Measurements from ENCODE around the gene KIAA0513.

KIAA0513 gene

GRCh38 chr16:85066346-85066885, 38.8 kb downstream of the KIAA0513 start:
- no peaks in the 10 kb centered on the region for H3K4me1 ChIP-seq (ENCODE audit: insufficient read depth, low read length)
- H3K36me3 ChIP-seq (ENCODE audit: insufficient read depth, low read length), result peaks cover 24% of the 10 kb centered on the region
- H3K4me3 ChIP-seq (ENCODE audit: low read depth in 1 of 2, low read length in 2 of 2), result no peak overlapping the region

GRCh38 chr16:85067024-85067423, 39.4 kb downstream of the KIAA0513 start:
- Histone ChIP-seq H3K9me3 (ENCODE audit: low read length) (no peaks in the 10 kb centered on the region), H3K4me3 (ENCODE audit: low read depth in 1 of 2, low read length in 2 of 2) (no peak overlapping the region), H3K9ac (ENCODE audit: low read length) (no peak overlapping the region), H3K36me3 (ENCODE audit: insufficient read depth, low read length) (peaks cover 24% of the 10 kb centered on the region), H3K27ac (ENCODE audit: low read depth, low read length) (no peak overlapping the region), H3K4me1 (ENCODE audit: insufficient read depth, low read length) (no peaks in the 10 kb centered on the region), H3K27me3 (ENCODE audit: control insufficient read depth in 1 of 2, insufficient read depth in 2 of 2, low read length in 2 of 2) (no peaks in the 10 kb centered on the region)

More at GRCh38 chr16:85066346-85066885, 38.8 kb downstream of the KIAA0513 start:
- H3K27me3 ChIP-seq (ENCODE audit: control insufficient read depth in 1 of 2, insufficient read depth in 2 of 2, low read length in 2 of 2), result no peaks in the 10 kb centered on the region
- no peaks in the 10 kb centered on the region for H3K9me3 ChIP-seq (ENCODE audit: low read length)
- H3K27ac ChIP-seq (ENCODE audit: low read depth, low read length), result no peak overlapping the region
- no peak overlapping the region for H3K9ac ChIP-seq (ENCODE audit: low read length)

GRCh38 chr16:85067426-85067825, 39.8 kb downstream of the KIAA0513 start:
- Histone ChIP-seq H3K27ac (ENCODE audit: low read depth, low read length) (no peak overlapping the region), H3K4me1 (ENCODE audit: insufficient read depth, low read length) (no peaks in the 10 kb centered on the region), H3K27me3 (ENCODE audit: control insufficient read depth in 1 of 2, insufficient read depth in 2 of 2, low read length in 2 of 2) (no peaks in the 10 kb centered on the region), H3K36me3 (ENCODE audit: insufficient read depth, low read length) (peaks cover 26% of the 10 kb centered on the region), H3K9me3 (ENCODE audit: low read length) (no peaks in the 10 kb centered on the region), H3K4me3 (ENCODE audit: low read depth in 1 of 2, low read length in 2 of 2) (no peak overlapping the region), H3K9ac (ENCODE audit: low read length) (no peak overlapping the region)

- H3K27me3 ChIP-seq (ENCODE audit: control insufficient read depth in 1 of 2, insufficient read depth in 2 of 2, low read length in 2 of 2), result no peaks in the 10 kb centered on the region
- no peak overlapping the region for H3K27ac ChIP-seq (ENCODE audit: low read depth, low read length)
- no peaks in the 10 kb centered on the region for H3K9me3 ChIP-seq (ENCODE audit: low read length)
- no peaks in the 10 kb centered on the region for H3K4me1 ChIP-seq (ENCODE audit: insufficient read depth, low read length)
- peaks cover 34% of the 10 kb centered on the region for H3K36me3 ChIP-seq (ENCODE audit: insufficient read depth, low read length)
- no peak overlapping the region for H3K4me3 ChIP-seq (ENCODE audit: low read depth in 1 of 2, low read length in 2 of 2)
- no peak overlapping the region for H3K9ac ChIP-seq (ENCODE audit: low read length)
Observed at GRCh38 chr16:85068746-85069145, 41.2 kb downstream of the KIAA0513 start.

- Histone ChIP-seq H3K27me3 (ENCODE audit: control insufficient read depth in 1 of 2, insufficient read depth in 2 of 2, low read length in 2 of 2) (no peaks in the 10 kb centered on the region), H3K4me1 (ENCODE audit: insufficient read depth, low read length) (no peaks in the 10 kb centered on the region), H3K27ac (ENCODE audit: low read depth, low read length) (no peak overlapping the region), H3K9ac (ENCODE audit: low read length) (no peak overlapping the region), H3K9me3 (ENCODE audit: low read length) (no peaks in the 10 kb centered on the region), H3K36me3 (ENCODE audit: insufficient read depth, low read length) (peaks cover 34% of the 10 kb centered on the region), H3K4me3 (ENCODE audit: low read depth in 1 of 2, low read length in 2 of 2) (no peak overlapping the region)
Observed at GRCh38 chr16:85069171-85069570, 41.6 kb downstream of the KIAA0513 start.

GRCh38 chr16:85072076-85072860, 44.7 kb downstream of the KIAA0513 start:
- Histone ChIP-seq H3K4me3 (ENCODE audit: low read depth in 1 of 2, low read length in 2 of 2) (no peak overlapping the region), H3K27me3 (ENCODE audit: control insufficient read depth in 1 of 2, insufficient read depth in 2 of 2, low read length in 2 of 2) (no peaks in the 10 kb centered on the region), H3K36me3 (ENCODE audit: insufficient read depth, low read length) (peaks cover 44% of the 10 kb centered on the region), H3K4me1 (ENCODE audit: insufficient read depth, low read length) (no peaks in the 10 kb centered on the region), H3K9ac (ENCODE audit: low read length) (no peak overlapping the region), H3K27ac (ENCODE audit: low read depth, low read length) (no peak overlapping the region), H3K9me3 (ENCODE audit: low read length) (no peaks in the 10 kb centered on the region)

GRCh38 chr16:85072947-85073346, 45.4 kb downstream of the KIAA0513 start:
- Histone ChIP-seq H3K4me1 (ENCODE audit: insufficient read depth, low read length) (no peaks in the 10 kb centered on the region), H3K36me3 (ENCODE audit: insufficient read depth, low read length) (peaks cover 38% of the 10 kb centered on the region), H3K4me3 (ENCODE audit: low read depth in 1 of 2, low read length in 2 of 2) (no peak overlapping the region), H3K27me3 (ENCODE audit: control insufficient read depth in 1 of 2, insufficient read depth in 2 of 2, low read length in 2 of 2) (no peaks in the 10 kb centered on the region), H3K27ac (ENCODE audit: low read depth, low read length) (no peak overlapping the region), H3K9ac (ENCODE audit: low read length) (no peak overlapping the region), H3K9me3 (ENCODE audit: low read length) (no peaks in the 10 kb centered on the region)

- Histone ChIP-seq H3K4me3 (ENCODE audit: low read depth in 1 of 2, low read length in 2 of 2) (no peak overlapping the region), H3K27ac (ENCODE audit: low read depth, low read length) (no peak overlapping the region), H3K27me3 (ENCODE audit: control insufficient read depth in 1 of 2, insufficient read depth in 2 of 2, low read length in 2 of 2) (no peaks in the 10 kb centered on the region), H3K36me3 (ENCODE audit: insufficient read depth, low read length) (peaks cover 42% of the 10 kb centered on the region), H3K9me3 (ENCODE audit: low read length) (no peaks in the 10 kb centered on the region), H3K9ac (ENCODE audit: low read length) (no peak overlapping the region), H3K4me1 (ENCODE audit: insufficient read depth, low read length) (no peaks in the 10 kb centered on the region)
Observed at GRCh38 chr16:85074225-85074914, 46.8 kb downstream of the KIAA0513 start.

- Histone ChIP-seq H3K9ac (ENCODE audit: low read length) (no peak overlapping the region), H3K4me1 (ENCODE audit: insufficient read depth, low read length) (no peaks in the 10 kb centered on the region), H3K9me3 (ENCODE audit: low read length) (no peaks in the 10 kb centered on the region), H3K27ac (ENCODE audit: low read depth, low read length) (no peak overlapping the region), H3K4me3 (ENCODE audit: low read depth in 1 of 2, low read length in 2 of 2) (no peak overlapping the region), H3K27me3 (ENCODE audit: control insufficient read depth in 1 of 2, insufficient read depth in 2 of 2, low read length in 2 of 2) (no peaks in the 10 kb centered on the region), H3K36me3 (ENCODE audit: insufficient read depth, low read length) (peaks cover 42% of the 10 kb centered on the region)
Observed at GRCh38 chr16:85075236-85075924, 47.8 kb downstream of the KIAA0513 start.

- H3K9ac ChIP-seq (ENCODE audit: low read length), result no peak overlapping the region
- peaks cover 48% of the 10 kb centered on the region for H3K36me3 ChIP-seq (ENCODE audit: insufficient read depth, low read length)
- H3K4me3 ChIP-seq (ENCODE audit: low read depth in 1 of 2, low read length in 2 of 2), result no peak overlapping the region
Observed at GRCh38 chr16:85077039-85077438, 49.4 kb downstream of the KIAA0513 start.

GRCh38 chr16:85077576-85078125, 50.1 kb downstream of the KIAA0513 start:
- H3K36me3 ChIP-seq (ENCODE audit: insufficient read depth, low read length), result peaks cover 44% of the 10 kb centered on the region
- H3K4me1 ChIP-seq (ENCODE audit: insufficient read depth, low read length), result no peaks in the 10 kb centered on the region
- H3K9me3 ChIP-seq (ENCODE audit: low read length), result no peaks in the 10 kb centered on the region
- H3K27ac ChIP-seq (ENCODE audit: low read depth, low read length), result no peak overlapping the region
- no peaks in the 10 kb centered on the region for H3K27me3 ChIP-seq (ENCODE audit: control insufficient read depth in 1 of 2, insufficient read depth in 2 of 2, low read length in 2 of 2)
- no peak overlapping the region for H3K4me3 ChIP-seq (ENCODE audit: low read depth in 1 of 2, low read length in 2 of 2)
- H3K9ac ChIP-seq (ENCODE audit: low read length), result no peak overlapping the region

More at GRCh38 chr16:85077039-85077438, 49.4 kb downstream of the KIAA0513 start:
- Histone ChIP-seq H3K9me3 (ENCODE audit: low read length) (no peaks in the 10 kb centered on the region), H3K27ac (ENCODE audit: low read depth, low read length) (no peak overlapping the region), H3K27me3 (ENCODE audit: control insufficient read depth in 1 of 2, insufficient read depth in 2 of 2, low read length in 2 of 2) (no peaks in the 10 kb centered on the region), H3K4me1 (ENCODE audit: insufficient read depth, low read length) (no peaks in the 10 kb centered on the region)
